NT2/D1 (cell line): ENCODE measurements around the gene ZBTB46.
A peak's percentile ranks its signal among the peaks of the same experiment; 100 is the strongest.

ENCODE experiments used
- DNase-seq: peaks from one replicate; pipeline ENCODE4 v3.0.0-alpha.2; 2011; ENCODE audit warnings: low read depth, low spot score
- H3K27me3 ChIP-seq: 2 replicates; pipeline ENCODE4 v1.6.0; 2011; ENCODE audit warnings: mild to moderate bottlenecking; ENCODE audit not compliant: insufficient read length, insufficient read depth
- H3K36me3 ChIP-seq: 2 replicates; pipeline ENCODE4 v1.6.1; 2011; ENCODE audit warnings: mild to moderate bottlenecking, low read length, mixed read lengths; ENCODE audit not compliant: insufficient read depth, insufficient read length
- H3K4me1 ChIP-seq: 2 replicates; pipeline ENCODE4 v1.5.1; 2011; ENCODE audit not compliant: insufficient read depth, insufficient read length
- H3K4me3 ChIP-seq: 2 replicates; pipeline ENCODE4 v1.5.1; 2011; ENCODE audit warnings: low read depth; ENCODE audit not compliant: insufficient read length
- H3K9ac ChIP-seq: 2 replicates; pipeline ENCODE4 v1.6.0; 2011; ENCODE audit warnings: low read depth; ENCODE audit not compliant: insufficient read length
- H3K9me3 ChIP-seq: 2 replicates; pipeline ENCODE4 v1.5.1; 2011; ENCODE audit warnings: mild to moderate bottlenecking, low read length; ENCODE audit not compliant: insufficient read depth
- SUZ12 ChIP-seq: IDR thresholded peaks from 2 replicates; pipeline ENCODE4 v1.6.1; 2011; ENCODE audit not compliant: insufficient read length, insufficient read depth; ENCODE audit errors: extremely low read depth
- YY1 ChIP-seq: IDR thresholded peaks from 2 replicates; pipeline ENCODE4 v1.6.1; 2011; ENCODE audit not compliant: insufficient read length, insufficient read depth
- ZNF274 ChIP-seq: IDR thresholded peaks from 2 replicates; pipeline ENCODE4 v1.6.1; 2011; ENCODE audit warnings: mild to moderate bottlenecking, low read depth, low read length

The ZBTB46 gene

DNA sequence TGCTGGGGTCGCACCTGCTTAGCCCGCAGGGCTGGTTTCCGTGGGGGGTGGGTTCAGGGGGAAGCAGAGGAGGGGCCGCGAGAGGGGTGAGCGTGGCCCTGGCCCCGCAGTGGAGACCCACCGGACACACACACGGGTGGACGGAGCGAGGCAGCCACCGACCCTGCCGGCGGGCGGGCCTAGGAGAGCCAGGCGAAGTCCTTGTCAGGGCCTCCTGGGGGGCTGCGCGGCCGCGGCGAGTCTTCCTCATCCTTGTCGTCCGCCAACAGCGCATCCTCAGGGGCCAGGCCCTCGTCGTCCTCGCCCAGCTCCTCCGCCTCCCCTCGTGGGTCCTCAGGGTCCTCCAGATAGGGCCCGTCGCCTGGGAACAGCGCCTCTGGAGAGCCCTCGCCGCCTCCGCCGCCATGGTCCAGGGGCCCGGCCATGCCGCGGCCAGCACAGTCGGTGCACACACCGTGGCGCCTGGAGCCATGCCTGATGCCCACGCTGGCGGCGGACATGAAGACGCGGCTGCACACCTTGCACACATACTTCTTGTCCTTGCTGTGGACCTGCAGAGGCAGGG is 84.2 kb downstream of the ZBTB46 start:
- TF ChIP-seq YY1: no peak
- no peak for TF ChIP-seq ZNF274
- no peak for TF ChIP-seq SUZ12
- no peak for DNase-seq
- Histone ChIP-seq H3K27me3 (no peaks in the 10 kb centered on the region), H3K9ac (no peak overlapping the region), H3K4me3 (no peak overlapping the region), H3K4me1 (peaks cover 28% of the 10 kb centered on the region), H3K36me3 (peaks cover 60% of the 10 kb centered on the region), H3K9me3 (no peaks in the 10 kb centered on the region)

DNA sequence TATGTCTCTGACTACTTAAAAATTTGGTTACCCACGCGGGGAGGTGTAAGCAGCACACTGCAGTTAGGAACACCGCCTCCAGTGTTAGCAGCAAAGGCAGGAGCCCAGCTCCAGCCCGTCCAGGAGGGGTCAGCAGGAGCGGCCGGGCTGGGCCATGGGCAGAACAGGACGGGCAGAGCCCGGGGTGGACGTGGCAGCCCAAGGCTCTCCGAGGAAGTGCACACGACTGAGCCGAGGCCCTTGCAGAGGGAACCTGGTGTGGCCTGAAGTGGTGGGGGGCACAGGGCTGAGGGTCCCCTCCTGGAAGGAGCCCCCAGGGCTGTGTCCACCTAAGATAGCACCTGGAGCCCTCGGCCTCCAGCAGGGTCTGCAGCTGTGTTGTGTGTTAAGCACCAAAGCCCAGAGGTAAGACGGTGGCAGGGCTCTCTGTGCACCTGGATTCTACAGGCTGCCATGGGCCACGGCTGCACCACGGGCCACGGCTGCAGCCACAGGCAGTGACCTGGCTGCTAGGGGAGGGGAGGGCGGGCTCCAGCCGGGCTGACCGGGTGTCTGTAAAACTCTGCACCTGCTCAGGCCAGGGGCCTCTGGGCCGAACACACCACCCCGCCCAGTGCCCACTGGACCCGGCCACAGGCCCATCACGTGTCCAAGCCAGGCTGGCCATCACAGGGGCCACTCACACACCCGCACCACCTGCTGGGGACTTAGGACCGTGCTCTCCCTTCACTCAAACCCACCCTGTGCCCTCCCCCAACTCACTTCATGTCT is 84.9 kb downstream of the ZBTB46 start:
- Histone ChIP-seq H3K4me1 (peaks cover 31% of the 10 kb centered on the region), H3K36me3 (peaks cover 67% of the 10 kb centered on the region), H3K9ac (no peak overlapping the region), H3K4me3 (no peak overlapping the region), H3K27me3 (no peaks in the 10 kb centered on the region), H3K9me3 (no peaks in the 10 kb centered on the region)
- DNase-seq: no peak
- TF ChIP-seq SUZ12 (no peak), YY1 (no peak), ZNF274 (no peak)

DNA sequence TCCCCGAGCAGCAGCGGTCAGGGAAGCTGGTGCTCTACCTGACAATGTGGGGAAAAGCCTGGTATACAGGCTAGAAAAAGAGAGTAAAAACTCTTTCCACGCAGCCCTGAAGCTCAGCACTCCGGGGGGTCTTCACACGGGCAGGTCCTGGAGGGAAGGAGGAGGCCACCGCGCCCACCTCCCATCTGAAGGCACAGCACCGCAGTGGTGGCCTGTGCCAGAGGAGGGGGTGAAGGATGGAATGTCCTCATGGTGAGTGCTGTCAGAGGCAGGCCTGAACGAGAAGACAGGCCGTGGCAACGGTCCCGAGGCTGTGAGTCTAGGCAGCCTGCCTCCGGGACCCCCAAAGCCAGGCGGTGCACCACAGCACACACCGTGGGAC is 85.6 kb downstream of the ZBTB46 start:
- Histone ChIP-seq H3K27me3 (no peaks in the 10 kb centered on the region), H3K4me3 (no peak overlapping the region), H3K36me3 (peaks cover 67% of the 10 kb centered on the region), H3K9me3 (no peaks in the 10 kb centered on the region), H3K9ac (no peak overlapping the region), H3K4me1 (peaks cover 30% of the 10 kb centered on the region)
- TF ChIP-seq SUZ12 (no peak), YY1 (no peak), ZNF274 (no peak)
- no peak for DNase-seq

DNA sequence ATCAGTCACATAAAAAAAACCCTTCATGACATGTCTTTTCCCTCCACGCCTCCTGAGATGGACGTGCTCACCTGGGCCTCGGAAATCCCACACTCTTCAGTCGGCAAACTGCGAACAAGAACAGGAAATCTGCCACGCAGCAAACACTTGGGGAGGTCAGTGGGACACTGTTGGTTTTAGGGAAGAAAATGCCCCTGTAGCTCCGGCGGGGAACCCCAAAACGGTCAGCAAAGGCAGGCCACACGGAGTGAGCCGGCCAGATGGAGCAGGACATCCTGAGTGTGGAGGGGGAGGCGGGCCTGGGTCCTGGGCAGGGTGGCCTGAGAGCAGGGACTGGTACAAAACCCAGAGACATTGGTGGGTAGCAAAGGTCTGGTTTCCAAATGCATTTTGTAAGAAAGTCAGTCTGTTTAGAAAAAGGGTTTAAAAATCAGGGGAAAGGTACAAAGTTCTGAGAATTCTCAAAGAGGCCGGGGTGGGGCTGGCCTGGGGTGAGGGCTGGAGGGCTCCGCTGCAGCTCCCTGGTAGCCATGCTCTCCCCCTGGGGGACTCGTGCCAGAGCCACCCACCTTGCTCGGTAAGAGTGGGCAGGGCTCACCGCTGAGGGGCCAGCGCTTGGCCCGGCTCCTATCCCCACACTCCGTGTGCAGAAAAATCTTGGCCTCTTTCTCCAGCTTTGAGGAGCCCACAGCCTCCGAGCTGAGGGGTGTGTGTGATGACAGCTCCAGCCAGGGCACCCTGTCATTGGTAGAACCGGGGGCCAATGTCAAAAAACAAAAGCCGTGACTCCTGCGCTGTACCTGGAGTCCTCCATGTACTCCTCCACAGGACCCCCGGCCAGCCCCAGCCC is 86.3 kb downstream of the ZBTB46 start:
- Histone ChIP-seq H3K9me3 (no peaks in the 10 kb centered on the region), H3K4me3 (no peak overlapping the region), H3K9ac (peak overlapping the region; percentile 70), H3K27me3 (no peaks in the 10 kb centered on the region), H3K36me3 (peaks cover 64% of the 10 kb centered on the region), H3K4me1 (peaks cover 30% of the 10 kb centered on the region)
- no peak for TF ChIP-seq YY1
- TF ChIP-seq ZNF274: no peak
- TF ChIP-seq SUZ12: no peak
- no peak for DNase-seq

DNA sequence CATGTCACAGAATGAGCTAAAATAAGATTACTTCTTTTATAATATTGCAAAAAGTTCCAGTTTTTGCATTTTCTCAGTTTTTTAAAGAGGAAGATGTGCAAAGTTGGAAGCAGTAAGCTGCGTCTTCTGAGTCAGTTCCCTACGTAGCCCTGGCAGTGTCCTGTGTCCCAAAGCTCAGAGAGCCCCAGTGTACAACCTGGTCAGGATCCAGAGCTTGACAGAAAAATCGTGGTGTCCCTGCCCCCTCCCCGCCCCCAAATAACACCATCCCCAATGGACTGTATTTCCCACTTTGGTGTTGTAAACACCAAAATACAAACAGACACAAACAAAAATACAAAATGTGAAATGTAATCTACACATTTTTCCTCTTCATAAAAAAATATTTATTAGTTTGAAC is 86.9 kb downstream of the ZBTB46 start:
- Histone ChIP-seq H3K4me1 (peaks cover 31% of the 10 kb centered on the region), H3K27me3 (no peaks in the 10 kb centered on the region)

DNA sequence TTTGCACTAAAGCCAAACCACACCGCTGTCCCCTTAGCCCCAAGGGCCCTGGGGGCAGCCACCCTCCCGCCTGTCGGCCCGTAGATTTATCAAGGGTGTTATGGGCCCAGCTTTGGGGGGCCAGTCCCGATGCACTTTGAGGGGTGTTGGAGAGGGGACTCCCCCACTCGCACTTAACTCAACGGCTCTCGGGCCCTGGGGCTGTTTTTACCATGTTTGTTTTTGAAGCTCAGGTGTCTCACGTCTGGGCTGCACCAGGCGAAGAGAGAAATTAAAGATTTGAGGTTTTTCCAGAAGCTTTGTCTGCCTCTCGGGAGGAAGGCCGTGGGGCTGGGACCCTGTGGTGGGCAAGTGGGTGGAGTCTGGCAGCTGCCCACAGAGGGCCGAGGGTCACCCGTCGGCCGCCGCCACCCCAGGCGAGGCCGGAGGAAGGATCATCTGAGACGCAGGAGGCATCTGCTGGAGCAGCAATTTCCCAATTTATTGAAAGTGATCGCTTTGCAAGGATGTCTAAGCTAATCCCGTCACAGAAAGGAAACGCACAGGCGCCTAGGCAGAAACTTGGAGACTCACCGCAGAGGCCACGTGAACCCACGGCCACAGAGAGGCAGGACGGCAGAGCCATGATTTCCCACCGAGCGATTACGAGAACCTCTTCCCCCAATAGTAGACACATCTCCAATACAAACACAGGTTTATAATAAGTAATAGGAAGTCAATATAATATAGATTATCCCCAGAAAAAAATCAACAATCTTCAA is 87.7 kb downstream of the ZBTB46 start:
- Histone ChIP-seq H3K4me3 (no peak overlapping the region), H3K4me1 (peaks cover 35% of the 10 kb centered on the region), H3K36me3 (peaks cover 62% of the 10 kb centered on the region), H3K9me3 (no peaks in the 10 kb centered on the region), H3K27me3 (no peaks in the 10 kb centered on the region), H3K9ac (no peak overlapping the region)
- no peak for DNase-seq
- TF ChIP-seq ZNF274 (no peak), SUZ12 (no peak), YY1 (no peak)

More for the DNA sequence above, 86.9 kb downstream of the ZBTB46 start:
- H3K9me3 ChIP-seq: no peaks in the 10 kb centered on the region
- no peak overlapping the region for H3K9ac ChIP-seq
- no peak for DNase-seq
- H3K36me3 ChIP-seq: peaks cover 64% of the 10 kb centered on the region
- TF ChIP-seq YY1: no peak
- no peak for TF ChIP-seq SUZ12
- TF ChIP-seq ZNF274: no peak
- H3K4me3 ChIP-seq: no peak overlapping the region
